H9 (cell line): ENCODE measurements around the gene ZNF416. TPM values are rescaled to one million over a fixed set of nuclear protein-coding genes. Genes with fewer than 3 reads are reported as not detected.

Source experiments
- DNase-seq: peaks from one replicate; pipeline ENCODE4 v3.0.0-alpha.2; 2017
- H2AFZ ChIP-seq: one replicate; pipeline ENCODE4 v1.6.1; 2013; ENCODE audit warnings: mild to moderate bottlenecking, low read length, control low read depth, moderate library complexity
- H2AK5ac ChIP-seq: 2 replicates; pipeline ENCODE4 v1.6.1; 2013; ENCODE audit warnings: low read length, control low read depth, mixed read lengths; ENCODE audit not compliant: insufficient read length
- H2BK120ac ChIP-seq: one replicate; pipeline ENCODE4 v1.6.1; 2013; ENCODE audit warnings: low read depth, mild to moderate bottlenecking, low read length, control low read depth, inconsistent platforms; ENCODE audit not compliant: poor library complexity, severe bottlenecking
- H2BK12ac ChIP-seq: 2 replicates; pipeline ENCODE4 v1.6.1; 2013; ENCODE audit warnings: low read length, control low read depth, mixed read lengths, low read depth; ENCODE audit not compliant: insufficient read length
- H2BK15ac ChIP-seq: 2 replicates; pipeline ENCODE4 v1.6.1; 2013; ENCODE audit warnings: low read depth, low read length, control low read depth
- H2BK20ac ChIP-seq: one replicate; pipeline ENCODE4 v1.6.1; 2013; ENCODE audit warnings: low read depth, mild to moderate bottlenecking, low read length, control low read depth, inconsistent platforms; ENCODE audit not compliant: poor library complexity, severe bottlenecking
- H2BK5ac ChIP-seq: 2 replicates; pipeline ENCODE4 v1.6.1; 2013; ENCODE audit warnings: low read length, control low read depth, mixed read lengths; ENCODE audit not compliant: insufficient read length
- H3K14ac ChIP-seq: 2 replicates; pipeline ENCODE4 v1.6.1; 2013; ENCODE audit warnings: low read length, control low read depth; ENCODE audit not compliant: insufficient read depth
- H3K18ac ChIP-seq: 2 replicates; pipeline ENCODE4 v1.6.1; 2013; ENCODE audit warnings: low read depth, mild to moderate bottlenecking, mixed read lengths, low read length, control low read depth; ENCODE audit not compliant: insufficient read length
- H3K23ac ChIP-seq: 2 replicates; pipeline ENCODE4 v1.6.1; 2013; ENCODE audit warnings: low read length, control low read depth, mixed read lengths, low read depth; ENCODE audit not compliant: insufficient read length
- H3K23me2 ChIP-seq: 2 replicates; pipeline ENCODE4 v1.6.1; 2013; ENCODE audit warnings: low read depth, mild to moderate bottlenecking, mixed read lengths, low read length, control low read depth; ENCODE audit not compliant: insufficient read length, poor library complexity, severe bottlenecking
- H3K27ac ChIP-seq: 2 replicates; pipeline ENCODE4 v1.5.1; 2013; ENCODE audit warnings: low read length, control low read depth, mixed read lengths, low read depth; ENCODE audit not compliant: insufficient read length
- H3K27me3 ChIP-seq: 2 replicates; pipeline ENCODE4 v1.6.1; 2013; ENCODE audit warnings: low read length, control low read depth, inconsistent platforms; ENCODE audit not compliant: insufficient read depth
- H3K4ac ChIP-seq: 2 replicates; pipeline ENCODE4 v1.6.1; 2013; ENCODE audit warnings: low read depth, mild to moderate bottlenecking, control low read depth, inconsistent platforms, low read length, moderate library complexity
- H3K4me1 ChIP-seq: 2 replicates; pipeline ENCODE4 v1.6.1; 2013; ENCODE audit warnings: low read length, control low read depth, inconsistent platforms; ENCODE audit not compliant: insufficient read depth
- H3K4me2 ChIP-seq: 2 replicates; pipeline ENCODE4 v1.6.1; 2013; ENCODE audit warnings: low read length, control low read depth, mixed read lengths; ENCODE audit not compliant: insufficient read length, insufficient read depth
- H3K56ac ChIP-seq: 2 replicates; pipeline ENCODE4 v1.6.1; 2013; ENCODE audit warnings: low read depth, mild to moderate bottlenecking, mixed read lengths, low read length, control low read depth; ENCODE audit not compliant: insufficient read length
- H3K79me1 ChIP-seq: 2 replicates; pipeline ENCODE4 v1.6.1; 2013; ENCODE audit warnings: low read depth, mild to moderate bottlenecking, moderate library complexity, low read length, control low read depth, inconsistent platforms; ENCODE audit not compliant: insufficient read depth, poor library complexity, severe bottlenecking
- H3K79me2 ChIP-seq: 2 replicates; pipeline ENCODE4 v1.6.1; 2013; ENCODE audit warnings: low read length, control low read depth, inconsistent platforms; ENCODE audit not compliant: insufficient read depth
- H3K9ac ChIP-seq: 2 replicates; pipeline ENCODE4 v1.6.1; 2013; ENCODE audit warnings: low read length, control low read depth, mixed read lengths; ENCODE audit not compliant: insufficient read length; ENCODE audit errors: extremely low read depth
- H3K9me3 ChIP-seq: one replicate; pipeline ENCODE4 v1.6.1; 2013; ENCODE audit warnings: low read depth, low read length, inconsistent platforms; ENCODE audit not compliant: control insufficient read depth
- H3T11ph ChIP-seq: one replicate; pipeline ENCODE4 v1.6.1; 2013; ENCODE audit warnings: mild to moderate bottlenecking, low read length, control low read depth, inconsistent platforms
- H4K20me1 ChIP-seq: one replicate; pipeline ENCODE4 v1.6.1; 2013; ENCODE audit not compliant: control insufficient read depth, insufficient read length, insufficient read depth
- H4K5ac ChIP-seq: 2 replicates; pipeline ENCODE4 v1.6.1; 2013; ENCODE audit warnings: low read depth, mild to moderate bottlenecking, mixed read lengths, low read length, control low read depth; ENCODE audit not compliant: insufficient read length
- H4K8ac ChIP-seq: replicated peaks from 2 replicates; pipeline ENCODE4 v1.6.1; 2013; ENCODE audit warnings: low read length, control low read depth, mixed read lengths, low read depth; ENCODE audit not compliant: insufficient read length
- H4K91ac ChIP-seq: 2 replicates; pipeline ENCODE4 v1.6.1; 2013; ENCODE audit warnings: low read depth, mild to moderate bottlenecking, moderate library complexity, mixed read lengths, low read length, control low read depth; ENCODE audit not compliant: insufficient read length
- H3K27ac Mint-ChIP-seq, 3 experiments: 2 replicates in 2 of 3; 3 replicates in 1 of 3; pipeline ENCODE4 v1.8.0; 2020 to 2021; ENCODE audit warnings: mixed read lengths in 3 of 3, mild to moderate bottlenecking in 1 of 3, moderate library complexity in 1 of 3
- H3K27me3 Mint-ChIP-seq: 2 replicates; pipeline ENCODE4 v1.8.0; 2021; ENCODE audit warnings: low read depth, mild to moderate bottlenecking, moderate library complexity, mixed read lengths
- H3K36me3 Mint-ChIP-seq, 3 experiments: 2 replicates in 2 of 3; 3 replicates in 1 of 3; pipeline ENCODE4 v1.8.0; 2020 to 2021; ENCODE audit warnings: low read depth in 3 of 3, mixed read lengths in 3 of 3; ENCODE audit not compliant: insufficient read depth in 1 of 3
- H3K4me1 Mint-ChIP-seq, 2 experiments: 2 replicates each; pipeline ENCODE4 v1.8.0; 2020; ENCODE audit warnings: mixed read lengths in 2 of 2
- H3K4me3 Mint-ChIP-seq, 2 experiments: 2 replicates in 1 of 2; 3 replicates in 1 of 2; pipeline ENCODE4 v1.8.0; 2020 to 2021; ENCODE audit warnings: mild to moderate bottlenecking in 2 of 2, mixed read lengths in 2 of 2, moderate library complexity in 1 of 2
- H3K9me3 Mint-ChIP-seq, 2 experiments: 2 replicates in 1 of 2; 3 replicates in 1 of 2; pipeline ENCODE4 v1.8.0; 2020; ENCODE audit warnings: mild to moderate bottlenecking in 2 of 2, mixed read lengths in 2 of 2, moderate library complexity in 1 of 2
- CTCF ChIP-seq: fragments of 200-600 bp; sonication (generic); conservative IDR thresholded peaks from 3 replicates; pipeline ENCODE4 v1.8.0; 2021; ENCODE audit warnings: antibody characterized with exemption, mild to moderate bottlenecking
- WGBS: extraction: QIAGEN DNeasy Blood & Tissue Kit; methylation state at CpG from one replicate; pipeline ENCODE4 v1.1.7; 2013; ENCODE audit warnings: missing lambda C conversion rate, low lambda C conversion rate, mixed read lengths; ENCODE audit not compliant: insufficient read length; ENCODE audit errors: extremely low coverage; 5-methylcytosine and 5-hydroxymethylcytosine counted together
- total RNA-seq: library from RNA; stranded (reverse); gene quantifications from 2 replicates; pipeline ENCODE4 v1.2.1, GENCODE V29; 2021

ZNF416 gene
- total RNA-seq, 1 experiment from 2014 or later = 10.9 TPM

DNA sequence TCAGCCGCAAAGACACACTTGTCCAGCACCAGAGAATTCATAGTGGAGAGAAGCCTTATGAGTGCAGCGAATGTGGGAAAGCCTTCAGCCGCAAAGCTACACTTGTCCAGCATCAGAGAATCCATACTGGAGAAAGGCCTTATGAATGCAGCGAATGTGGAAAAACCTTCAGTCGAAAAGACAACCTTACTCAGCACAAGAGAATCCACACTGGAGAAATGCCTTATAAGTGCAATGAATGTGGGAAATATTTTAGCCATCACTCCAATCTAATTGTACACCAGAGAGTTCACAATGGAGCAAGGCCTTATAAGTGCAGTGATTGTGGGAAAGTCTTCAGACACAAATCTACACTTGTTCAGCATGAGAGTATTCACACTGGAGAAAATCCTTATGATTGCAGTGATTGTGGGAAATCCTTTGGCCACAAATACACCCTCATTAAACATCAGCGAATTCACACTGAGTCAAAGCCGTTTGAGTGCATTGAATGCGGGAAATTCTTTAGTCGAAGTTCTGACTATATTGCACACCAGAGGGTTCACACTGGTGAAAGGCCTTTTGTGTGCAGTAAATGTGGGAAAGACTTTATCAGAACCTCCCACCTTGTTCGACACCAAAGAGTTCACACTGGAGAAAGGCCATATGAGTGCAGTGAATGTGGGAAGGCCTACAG is 42.1 kb upstream of the ZNF416 start:
- no peak overlapping the region for H2AFZ ChIP-seq
- no peak overlapping the region for H3K4ac ChIP-seq
- no peak overlapping the region for H3K27ac ChIP-seq
- H2AK5ac ChIP-seq = no peak overlapping the region
- H2BK15ac ChIP-seq = no peak overlapping the region
- WGBS = no CpG with 5 or more reads among the region's 10 CpGs
- no peak for TF ChIP-seq CTCF
- no peaks in the 10 kb centered on the region for H3K4me1 Mint-ChIP-seq
- no peak overlapping the region for H3K4me2 ChIP-seq
- no peaks in the 10 kb centered on the region for H3K4me1 ChIP-seq
- H4K8ac ChIP-seq = no peak overlapping the region
- no peaks in the 10 kb centered on the region for H4K20me1 ChIP-seq
- DNase-seq = no peak
- H3K9me3 ChIP-seq = peaks cover 71% of the 10 kb centered on the region
- no peak overlapping the region for H3K14ac ChIP-seq
- H2BK20ac ChIP-seq = no peak overlapping the region
- peaks cover 93 to 98% of the 10 kb centered on the region in 2 experiments for H3K9me3 Mint-ChIP-seq
- H3T11ph ChIP-seq = no peak overlapping the region
- H3K27ac Mint-ChIP-seq = no peak overlapping the region
- no peak overlapping the region for H2BK12ac ChIP-seq
- H3K4me3 Mint-ChIP-seq = no peak overlapping the region
- no peak overlapping the region for H3K23ac ChIP-seq
- no peak overlapping the region for H3K56ac ChIP-seq
- no peaks in the 10 kb centered on the region; the same call in none of the 2 replicates for H3K27me3 Mint-ChIP-seq
- H3K79me1 ChIP-seq = peaks cover 10% of the 10 kb centered on the region
- H4K91ac ChIP-seq = no peak overlapping the region
- no peak overlapping the region for H3K18ac ChIP-seq
- H4K5ac ChIP-seq = no peak overlapping the region
- peaks cover 94 to 98% (median 97%) of the 10 kb centered on the region in 3 experiments for H3K36me3 Mint-ChIP-seq
- no peaks in the 10 kb centered on the region for H3K23me2 ChIP-seq
- no peak overlapping the region for H2BK5ac ChIP-seq
- H3K79me2 ChIP-seq = peaks cover 32% of the 10 kb centered on the region; the same call in 1 of the 2 replicates
- no peak overlapping the region for H3K9ac ChIP-seq
- H3K27me3 ChIP-seq = no peaks in the 10 kb centered on the region
- H2BK120ac ChIP-seq = no peak overlapping the region
